ENCODE data around the gene AKR7A2.
"Not testable (repeated sequence)": the region's sequence is repeated elsewhere in the genome, so short reads cannot be mapped to it uniquely, and the experiment has no call there.

The AKR7A2 gene

GRCh38 chr1:19287436-19288185 is 24.3 kb downstream of the AKR7A2 start:
- TF ChIP-seq, protein P1, sequence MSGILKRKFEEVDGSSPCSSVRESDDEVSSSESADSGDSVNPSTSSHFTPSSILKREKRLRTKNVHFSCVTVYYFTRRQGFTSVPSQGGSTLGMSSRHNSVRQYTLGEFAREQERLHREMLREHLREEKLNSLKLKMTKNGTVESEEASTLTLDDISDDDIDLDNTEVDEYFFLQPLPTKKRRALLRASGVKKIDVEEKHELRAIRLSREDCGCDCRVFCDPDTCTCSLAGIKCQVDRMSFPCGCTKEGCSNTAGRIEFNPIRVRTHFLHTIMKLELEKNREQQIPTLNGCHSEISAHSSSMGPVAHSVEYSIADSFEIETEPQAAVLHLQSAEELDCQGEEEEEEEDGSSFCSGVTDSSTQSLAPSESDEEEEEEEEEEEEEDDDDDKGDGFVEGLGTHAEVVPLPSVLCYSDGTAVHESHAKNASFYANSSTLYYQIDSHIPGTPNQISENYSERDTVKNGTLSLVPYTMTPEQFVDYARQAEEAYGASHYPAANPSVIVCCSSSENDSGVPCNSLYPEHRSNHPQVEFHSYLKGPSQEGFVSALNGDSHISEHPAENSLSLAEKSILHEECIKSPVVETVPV (CRISPR knock-in tag; IDR thresholded peaks at IDR 0.05) = no peak
- TF ChIP-seq ARNTL (CRISPR knock-in tag; IDR thresholded peaks at IDR 0.05; ENCODE audit: borderline replicate concordance, low read depth) (no peak), ZFP3 (CRISPR knock-in tag; IDR thresholded peaks at IDR 0.05) (no peak), ESRRG (CRISPR knock-in tag; IDR thresholded peaks at IDR 0.05) (no peak)
- ATAC-seq = no peak

DNA sequence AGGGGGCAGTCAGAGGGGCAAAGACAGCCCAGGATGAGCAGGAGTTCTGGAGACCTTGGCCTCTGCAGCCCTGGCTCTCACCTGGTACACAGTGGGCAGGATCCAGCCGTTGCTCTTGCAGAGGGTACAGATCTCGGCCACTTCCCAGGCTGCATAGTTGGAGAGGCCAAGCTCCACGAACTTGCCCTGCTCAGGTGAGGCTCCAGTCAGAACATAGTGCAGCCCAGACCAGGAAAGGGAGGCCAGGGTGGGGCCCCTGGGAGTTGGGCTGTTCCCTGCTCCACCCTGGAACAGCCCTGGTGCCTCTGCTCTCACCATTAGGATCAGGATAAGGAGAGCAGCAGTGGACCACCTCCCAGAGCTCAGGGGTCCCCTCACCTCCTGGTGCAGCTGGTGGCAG is 26.1 kb downstream of the AKR7A2 start:
- ATAC-seq = not testable (repeated sequence)

DNA sequence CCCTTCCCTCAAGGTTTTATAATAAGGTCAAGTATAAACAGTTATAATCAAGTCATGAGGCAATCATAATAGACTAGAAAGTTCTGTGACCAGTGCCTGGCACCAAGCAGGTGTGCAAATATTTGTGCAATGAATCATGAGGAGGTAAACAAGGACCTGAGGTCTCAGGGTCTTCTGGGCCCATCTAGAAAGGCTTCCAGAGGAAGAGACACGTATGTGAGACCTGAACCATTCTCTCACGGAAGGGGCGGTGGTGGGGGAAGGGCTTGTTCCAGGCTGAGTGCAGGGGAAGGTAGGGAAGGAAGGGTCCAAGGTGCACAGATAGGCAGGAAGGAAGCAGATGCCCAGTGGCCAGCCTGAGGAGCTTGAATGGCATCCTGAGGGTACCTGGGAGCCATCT is 26.6 kb downstream of the AKR7A2 start:
- not testable (repeated sequence) for ATAC-seq

DNA sequence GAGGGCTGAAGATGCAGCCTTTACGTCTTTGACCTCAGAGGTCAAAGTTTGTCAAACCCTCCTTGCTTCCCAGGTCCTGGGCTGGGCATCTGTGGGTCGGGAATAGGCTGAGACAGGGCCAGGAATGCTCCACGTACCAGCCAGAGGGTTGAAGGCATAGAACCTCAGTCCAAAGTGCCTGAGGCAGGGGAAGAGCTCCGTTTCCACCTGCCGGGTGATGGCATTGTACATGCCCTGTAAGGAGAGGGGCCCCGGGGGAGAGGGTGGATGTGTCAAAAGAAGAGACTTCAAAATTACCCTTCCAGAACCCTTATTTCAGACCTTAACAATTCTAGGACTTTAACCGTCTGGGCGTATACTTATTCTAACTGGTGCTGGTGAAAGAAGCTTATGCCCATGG is 27.1 kb downstream of the AKR7A2 start:
- ATAC-seq = no peak
- TF ChIP-seq ISL1 (CRISPR knock-in tag; IDR thresholded peaks at IDR 0.05) = no peak
- no peak for TF ChIP-seq TCF4 (CRISPR knock-in tag; IDR thresholded peaks at IDR 0.05; ENCODE audit: borderline replicate concordance)
- no peak for TF ChIP-seq ZFP3 (CRISPR knock-in tag; IDR thresholded peaks at IDR 0.05)
- TF ChIP-seq ZNF70 (CRISPR knock-in tag; IDR thresholded peaks at IDR 0.05) = no peak
- TF ChIP-seq SNAI2 (CRISPR knock-in tag; IDR thresholded peaks at IDR 0.05) = no peak
- TF ChIP-seq, protein P2, sequence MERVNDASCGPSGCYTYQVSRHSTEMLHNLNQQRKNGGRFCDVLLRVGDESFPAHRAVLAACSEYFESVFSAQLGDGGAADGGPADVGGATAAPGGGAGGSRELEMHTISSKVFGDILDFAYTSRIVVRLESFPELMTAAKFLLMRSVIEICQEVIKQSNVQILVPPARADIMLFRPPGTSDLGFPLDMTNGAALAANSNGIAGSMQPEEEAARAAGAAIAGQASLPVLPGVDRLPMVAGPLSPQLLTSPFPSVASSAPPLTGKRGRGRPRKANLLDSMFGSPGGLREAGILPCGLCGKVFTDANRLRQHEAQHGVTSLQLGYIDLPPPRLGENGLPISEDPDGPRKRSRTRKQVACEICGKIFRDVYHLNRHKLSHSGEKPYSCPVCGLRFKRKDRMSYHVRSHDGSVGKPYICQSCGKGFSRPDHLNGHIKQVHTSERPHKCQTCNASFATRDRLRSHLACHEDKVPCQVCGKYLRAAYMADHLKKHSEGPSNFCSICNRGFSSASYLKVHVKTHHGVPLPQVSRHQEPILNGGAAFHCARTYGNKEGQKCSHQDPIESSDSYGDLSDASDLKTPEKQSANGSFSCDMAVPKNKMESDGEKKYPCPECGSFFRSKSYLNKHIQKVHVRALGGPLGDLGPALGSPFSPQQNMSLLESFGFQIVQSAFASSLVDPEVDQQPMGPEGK (CRISPR knock-in tag; IDR thresholded peaks at IDR 0.05; ENCODE audit: borderline replicate concordance) = no peak
- TF ChIP-seq ARNTL (CRISPR knock-in tag; IDR thresholded peaks at IDR 0.05; ENCODE audit: borderline replicate concordance, low read depth) = no peak
- TF ChIP-seq CREB5 (CRISPR knock-in tag; IDR thresholded peaks at IDR 0.05; ENCODE audit: low read depth) = no peak
- TF ChIP-seq ZC3H10 (CRISPR knock-in tag; IDR thresholded peaks at IDR 0.05) = no peak
- no peak for TF ChIP-seq ZFP30 (CRISPR knock-in tag; IDR thresholded peaks at IDR 0.05)
- TF ChIP-seq CSDC2 (CRISPR knock-in tag; IDR thresholded peaks at IDR 0.05) = no peak

DNA sequence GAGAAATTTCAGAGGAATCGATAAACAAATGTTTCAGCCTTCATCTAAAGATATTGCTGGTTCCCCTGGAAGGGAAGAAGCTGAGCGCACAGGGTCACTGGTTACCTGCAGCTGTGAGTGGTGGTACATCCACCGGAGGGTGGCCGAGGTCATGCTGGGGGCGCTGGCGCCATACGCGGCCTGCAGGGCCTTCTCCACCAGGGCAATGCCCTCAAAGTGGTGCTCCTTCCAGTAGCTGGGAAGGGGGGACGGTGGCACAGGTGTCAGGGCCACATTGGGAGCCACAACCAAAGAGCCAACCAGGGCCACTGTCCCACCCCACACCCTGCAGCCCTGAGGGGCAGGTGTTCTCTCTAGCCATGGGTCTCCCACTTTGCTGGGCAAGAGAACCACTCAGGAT is 28.1 kb downstream of the AKR7A2 start:
- no peak for ATAC-seq
- TF ChIP-seq ZFP3 (CRISPR knock-in tag; IDR thresholded peaks at IDR 0.05) (no peak), RARB (CRISPR knock-in tag; IDR thresholded peaks at IDR 0.05) (no peak), OSR1 (CRISPR knock-in tag; IDR thresholded peaks at IDR 0.05) (no peak), ZNF8 (CRISPR knock-in tag; IDR thresholded peaks at IDR 0.05) (no peak), ESRRG (CRISPR knock-in tag; IDR thresholded peaks at IDR 0.05) (no peak), ZFP30 (CRISPR knock-in tag; IDR thresholded peaks at IDR 0.05) (no peak), GLIS3 (CRISPR knock-in tag; IDR thresholded peaks at IDR 0.05) (no peak)
- TF ChIP-seq, protein P3, sequence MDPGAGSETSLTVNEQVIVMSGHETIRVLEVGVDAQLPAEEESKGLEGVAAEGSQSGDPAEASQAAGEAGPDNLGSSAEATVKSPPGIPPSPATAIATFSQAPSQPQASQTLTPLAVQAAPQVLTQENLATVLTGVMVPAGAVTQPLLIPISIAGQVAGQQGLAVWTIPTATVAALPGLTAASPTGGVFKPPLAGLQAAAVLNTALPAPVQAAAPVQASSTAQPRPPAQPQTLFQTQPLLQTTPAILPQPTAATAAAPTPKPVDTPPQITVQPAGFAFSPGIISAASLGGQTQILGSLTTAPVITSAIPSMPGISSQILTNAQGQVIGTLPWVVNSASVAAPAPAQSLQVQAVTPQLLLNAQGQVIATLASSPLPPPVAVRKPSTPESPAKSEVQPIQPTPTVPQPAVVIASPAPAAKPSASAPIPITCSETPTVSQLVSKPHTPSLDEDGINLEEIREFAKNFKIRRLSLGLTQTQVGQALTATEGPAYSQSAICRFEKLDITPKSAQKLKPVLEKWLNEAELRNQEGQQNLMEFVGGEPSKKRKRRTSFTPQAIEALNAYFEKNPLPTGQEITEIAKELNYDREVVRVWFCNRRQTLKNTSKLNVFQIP (CRISPR knock-in tag; IDR thresholded peaks at IDR 0.05; ENCODE audit: borderline replicate concordance, low read depth) = no peak
- TF ChIP-seq, protein P2 (CRISPR knock-in tag; IDR thresholded peaks at IDR 0.05; ENCODE audit: borderline replicate concordance) = no peak

Data from SK-N-SH treated with all-trans-retinoic acid at 6 μM for 48 hours (cell line).